Effector memory CD4-positive, alpha-beta T cell (primary cell): Measurements from ENCODE around the gene RNF150.

ENCODE experiments used
- DNase-seq, 3 donors: peaks; one replicate each; pipeline ENCODE4 v3.0.0-alpha.2; 2020
- H3K27ac ChIP-seq: 2 replicates; pipeline ENCODE4 v1.7.0; 2013; ENCODE audit warnings: mild to moderate bottlenecking, low read length, moderate library complexity; ENCODE audit not compliant: insufficient read depth, poor library complexity, severe bottlenecking
- H3K27me3 ChIP-seq: replicated peaks from 2 replicates; pipeline ENCODE4 v1.7.0; 2013; ENCODE audit warnings: mild to moderate bottlenecking, low read length; ENCODE audit not compliant: insufficient read depth, control insufficient read depth, poor library complexity, severe bottlenecking
- H3K36me3 ChIP-seq: 2 replicates; pipeline ENCODE4 v1.7.0; 2013; ENCODE audit warnings: mild to moderate bottlenecking, low read length, moderate library complexity; ENCODE audit not compliant: control insufficient read depth, insufficient read depth
- H3K4me1 ChIP-seq: 2 replicates; pipeline ENCODE4 v1.7.0; 2013; ENCODE audit warnings: low read length, mild to moderate bottlenecking; ENCODE audit not compliant: control insufficient read depth, insufficient read depth, poor library complexity, severe bottlenecking
- H3K4me3 ChIP-seq: 2 replicates; pipeline ENCODE4 v1.7.0; 2013; ENCODE audit warnings: low read length, low read depth, mild to moderate bottlenecking; ENCODE audit not compliant: insufficient read depth, poor library complexity, severe bottlenecking
- H3K9me3 ChIP-seq: 2 replicates; pipeline ENCODE4 v1.7.0; 2013; ENCODE audit warnings: mild to moderate bottlenecking, low read length, moderate library complexity; ENCODE audit not compliant: control insufficient read depth

Gene RNF150

GRCh38 chr4:140865253-140866217 lies 267.7 kb downstream of the RNF150 start:
- H3K27me3 ChIP-seq, result no peaks in the 10 kb centered on the region
- DNase-seq, result no peak
- H3K36me3 ChIP-seq, result no peaks in the 10 kb centered on the region
- H3K27ac ChIP-seq, result no peak overlapping the region
- no peaks in the 10 kb centered on the region for H3K4me1 ChIP-seq
- no peaks in the 10 kb centered on the region for H3K9me3 ChIP-seq
- H3K4me3 ChIP-seq, result no peak overlapping the region

DNA sequence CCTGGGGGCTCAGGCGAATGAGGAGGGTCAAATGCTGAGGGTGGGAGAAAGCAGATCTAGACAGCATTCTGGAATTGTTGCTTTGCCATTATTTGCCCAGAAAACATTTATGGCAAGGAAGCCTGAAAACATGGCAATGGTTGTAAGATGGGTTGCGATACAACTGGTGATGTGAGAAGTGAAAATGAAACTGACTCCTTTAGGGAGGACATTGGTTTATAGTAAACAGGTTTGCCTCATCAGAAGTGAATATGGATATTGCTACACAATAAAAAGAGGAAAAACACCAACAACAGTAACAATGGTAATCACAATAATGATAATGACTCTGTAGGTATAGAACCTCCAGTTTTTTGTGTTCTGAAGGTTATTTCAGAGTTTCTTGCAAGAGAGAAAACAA lies 270.1 kb downstream of the RNF150 start:
- no peaks in the 10 kb centered on the region for H3K9me3 ChIP-seq
- H3K36me3 ChIP-seq, result no peaks in the 10 kb centered on the region
- DNase-seq, result no peak
- H3K27ac ChIP-seq, result no peak overlapping the region
- no peak overlapping the region for H3K4me3 ChIP-seq
- no peaks in the 10 kb centered on the region for H3K4me1 ChIP-seq
- no peaks in the 10 kb centered on the region for H3K27me3 ChIP-seq

DNA sequence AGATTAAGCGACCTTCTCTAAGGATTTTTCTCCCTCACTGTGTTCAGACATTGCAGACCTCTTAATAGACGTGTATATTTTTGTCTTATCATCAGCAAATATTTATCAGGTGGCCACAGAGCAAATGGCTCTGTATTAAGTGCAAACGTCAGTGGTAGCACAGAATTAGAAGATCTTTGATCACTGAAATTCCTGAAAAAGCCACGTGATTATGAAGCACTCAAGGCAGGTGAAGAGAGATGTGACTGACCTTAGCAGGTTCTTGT lies 271.2 kb downstream of the RNF150 start:
- no peak overlapping the region for H3K4me3 ChIP-seq
- no peak overlapping the region for H3K27ac ChIP-seq
- DNase-seq, result no peak
- no peaks in the 10 kb centered on the region for H3K36me3 ChIP-seq
- no peaks in the 10 kb centered on the region for H3K9me3 ChIP-seq
- H3K4me1 ChIP-seq, result no peaks in the 10 kb centered on the region
- no peaks in the 10 kb centered on the region for H3K27me3 ChIP-seq

- Histone ChIP-seq H3K4me1 (no peaks in the 10 kb centered on the region), H3K36me3 (no peaks in the 10 kb centered on the region), H3K4me3 (no peak overlapping the region), H3K9me3 (no peaks in the 10 kb centered on the region), H3K27me3 (no peaks in the 10 kb centered on the region), H3K27ac (no peak overlapping the region)
- DNase-seq, result no peak
Measured at GRCh38 chr4:140861359-140862176, 271.7 kb downstream of the RNF150 start.

- H3K4me1 ChIP-seq, result no peaks in the 10 kb centered on the region
- no peaks in the 10 kb centered on the region for H3K9me3 ChIP-seq
- H3K4me3 ChIP-seq, result no peak overlapping the region
- H3K27me3 ChIP-seq, result no peaks in the 10 kb centered on the region
- no peak for DNase-seq
- no peak overlapping the region for H3K27ac ChIP-seq
- H3K36me3 ChIP-seq, result no peaks in the 10 kb centered on the region
Measured at GRCh38 chr4:140858897-140859296, 274.4 kb downstream of the RNF150 start.

DNA sequence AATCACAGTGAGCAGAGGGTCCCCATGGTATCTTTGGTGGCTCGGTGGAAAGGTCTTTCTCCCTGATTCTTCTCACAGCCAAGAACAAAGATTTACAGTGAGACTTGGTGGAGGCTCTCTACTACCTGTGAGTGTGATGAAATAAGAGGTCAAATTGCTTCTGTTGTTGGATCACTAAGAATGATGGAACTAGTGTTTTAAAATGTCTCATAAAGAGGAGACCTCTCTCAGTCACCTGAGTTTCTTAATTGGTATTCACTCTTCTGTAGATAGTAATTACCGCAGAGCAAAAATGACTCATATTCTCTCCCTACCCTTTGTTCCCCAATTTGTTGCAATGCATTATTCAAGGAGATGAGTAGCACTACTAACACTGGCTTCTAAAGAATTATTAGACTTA lies 276.2 kb downstream of the RNF150 start:
- no peak overlapping the region for H3K27ac ChIP-seq
- H3K27me3 ChIP-seq, result peaks cover 4% of the 10 kb centered on the region
- no peak overlapping the region for H3K4me3 ChIP-seq
- no peaks in the 10 kb centered on the region for H3K36me3 ChIP-seq
- H3K9me3 ChIP-seq, result no peaks in the 10 kb centered on the region
- DNase-seq, result no peak
- H3K4me1 ChIP-seq, result no peaks in the 10 kb centered on the region

DNA sequence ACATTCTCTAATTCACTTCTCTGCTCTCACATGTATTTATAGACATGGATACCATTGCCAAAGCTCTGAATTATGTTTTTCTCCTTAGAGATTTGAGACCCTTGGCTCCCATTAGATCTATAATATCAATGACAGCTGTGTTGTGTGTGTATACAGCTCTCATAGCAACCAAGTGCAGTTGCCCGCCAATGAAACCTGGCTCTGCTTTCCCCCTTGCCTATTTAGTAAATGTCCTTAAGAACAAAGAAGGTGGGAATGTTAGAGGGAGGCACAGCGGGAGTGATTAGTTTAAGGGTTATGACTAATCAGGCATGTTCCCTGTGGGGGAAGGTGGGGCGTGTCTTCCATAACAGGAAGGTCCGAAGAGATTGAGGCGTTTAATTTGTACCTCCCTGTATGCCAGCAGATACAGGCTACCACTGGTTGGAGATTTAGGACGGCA lies 276.6 kb downstream of the RNF150 start:
- Histone ChIP-seq H3K4me3 (no peak overlapping the region), H3K27me3 (peaks cover 4% of the 10 kb centered on the region), H3K27ac (no peak overlapping the region), H3K9me3 (no peaks in the 10 kb centered on the region), H3K4me1 (no peaks in the 10 kb centered on the region), H3K36me3 (no peaks in the 10 kb centered on the region)
- no peak for DNase-seq

GRCh38 chr4:140854168-140854567 lies 279.1 kb downstream of the RNF150 start:
- no peak overlapping the region for H3K27ac ChIP-seq
- no peaks in the 10 kb centered on the region for H3K36me3 ChIP-seq
- no peak overlapping the region for H3K4me3 ChIP-seq
- no peaks in the 10 kb centered on the region for H3K4me1 ChIP-seq
- peaks cover 4% of the 10 kb centered on the region for H3K27me3 ChIP-seq
- H3K9me3 ChIP-seq, result no peaks in the 10 kb centered on the region
- DNase-seq, result no peak

DNA sequence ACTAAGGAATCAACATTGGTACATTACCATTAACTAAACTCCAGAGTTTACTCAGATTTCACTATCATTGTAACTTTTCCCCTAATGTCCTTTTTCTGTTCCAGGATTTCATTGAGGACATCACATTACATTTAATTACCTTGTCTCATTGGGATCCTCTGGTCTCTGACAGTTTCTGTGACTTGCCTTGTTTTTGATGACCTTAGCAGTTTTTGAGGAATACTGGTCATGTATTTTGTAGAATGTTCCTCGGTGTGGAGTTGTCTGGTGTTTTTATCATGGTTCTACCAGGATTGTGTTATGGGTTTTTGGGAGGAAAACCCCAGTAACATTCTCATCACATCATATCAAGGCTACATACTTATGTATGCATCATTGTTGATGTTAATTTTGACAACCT lies 281.5 kb downstream of the RNF150 start:
- no peaks in the 10 kb centered on the region for H3K4me1 ChIP-seq
- peaks cover 4% of the 10 kb centered on the region for H3K27me3 ChIP-seq
- H3K9me3 ChIP-seq, result no peaks in the 10 kb centered on the region
- DNase-seq, result no peak
- H3K4me3 ChIP-seq, result no peak overlapping the region
- no peak overlapping the region for H3K27ac ChIP-seq
- H3K36me3 ChIP-seq, result no peaks in the 10 kb centered on the region

DNA sequence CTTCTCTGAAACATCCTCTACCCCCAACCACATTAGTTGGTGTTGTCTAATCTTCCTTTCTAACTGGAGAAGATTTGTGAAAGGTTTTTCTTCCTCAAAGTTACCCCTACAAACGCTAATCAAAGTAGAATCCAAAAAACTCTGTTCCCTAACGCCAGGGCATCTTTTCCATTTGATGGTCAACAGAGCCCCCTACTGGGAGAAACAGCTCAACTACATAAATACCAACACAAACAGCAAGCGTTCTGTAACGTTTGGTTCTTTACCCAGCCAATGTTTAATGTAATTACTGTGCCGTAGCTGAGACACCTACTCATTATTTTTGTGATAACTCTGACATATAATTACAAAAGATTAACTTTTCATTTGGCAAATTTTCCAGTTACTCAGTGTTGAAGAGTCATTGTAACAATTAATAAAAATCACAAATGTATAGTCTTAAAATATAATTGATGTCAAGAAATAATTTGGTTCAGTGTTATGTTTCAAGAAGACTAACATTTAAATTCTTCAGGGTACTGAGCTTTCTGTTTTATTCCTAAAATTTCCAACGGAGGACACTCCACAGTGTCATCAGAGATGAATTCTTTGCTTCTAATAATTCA lies 282.1 kb downstream of the RNF150 start:
- Histone ChIP-seq H3K4me3 (no peak overlapping the region), H3K9me3 (no peaks in the 10 kb centered on the region), H3K27ac (no peak overlapping the region), H3K4me1 (no peaks in the 10 kb centered on the region), H3K27me3 (peaks cover 4% of the 10 kb centered on the region), H3K36me3 (no peaks in the 10 kb centered on the region)
- no peak for DNase-seq
